ENCODE results near the gene TAF9B. TPM values are rescaled to one million over a fixed set of nuclear protein-coding genes. Genes with fewer than 3 reads are reported as not detected.

Gene TAF9B
- total RNA-seq, 1 experiment from 2014 or later: 20.2 TPM

GRCh38 chrX:78102091-78102490, 37.4 kb downstream of the TAF9B start:
- ATAC-seq (no peak), DNase-seq (ENCODE audit: low spot score) (no peak)
- ChIA-PET CTCF (interaction anchor here (1.4 kb wide), 1 partner anchor 10 kb away, joined by 5 read pairs; no protein-coding TSS in a partner anchor), POLR2A (no interaction called here)
- H3K27ac Mint-ChIP-seq: no peak overlapping the region
- H3K4me3 Mint-ChIP-seq: no peak overlapping the region
- H3K36me3 Mint-ChIP-seq: peaks cover 22% of the 10 kb centered on the region
- 0 out of 2 replicates have a peak, but pooled peaks cover 4% of the 10 kb centered on the region for H3K27me3 Mint-ChIP-seq (ENCODE audit: low read depth)
- H3K9me3 Mint-ChIP-seq: no peaks in the 10 kb centered on the region
- H3K4me1 Mint-ChIP-seq: peaks cover 17% of the 10 kb centered on the region
- TF ChIP-seq HMGXB4 (CRISPR knock-in tag; IDR thresholded peaks at IDR 0.05) (no peak), SMAD3 (CRISPR knock-in tag; IDR thresholded peaks at IDR 0.05; ENCODE audit: borderline replicate concordance) (no peak), NR1H2 (CRISPR knock-in tag; IDR thresholded peaks at IDR 0.05) (no peak), FOXJ3 (CRISPR knock-in tag; IDR thresholded peaks at IDR 0.05; ENCODE audit: borderline replicate concordance) (no peak), ATF2 (CRISPR knock-in tag; IDR thresholded peaks at IDR 0.05; ENCODE audit: borderline replicate concordance, low read depth) (no peak), AFF4 (CRISPR knock-in tag; IDR thresholded peaks at IDR 0.05; ENCODE audit: borderline replicate concordance) (no peak), NFE2L1 (CRISPR knock-in tag; IDR thresholded peaks at IDR 0.05) (no peak), ARID4B (CRISPR knock-in tag; IDR thresholded peaks at IDR 0.05; ENCODE audit: borderline replicate concordance) (no peak), ZNF423 (CRISPR knock-in tag; IDR thresholded peaks at IDR 0.05) (no peak), E2F4 (CRISPR knock-in tag; IDR thresholded peaks at IDR 0.05; ENCODE audit: borderline replicate concordance, low read depth) (no peak), GTF2I (CRISPR knock-in tag; conservative IDR thresholded peaks at IDR 0.05) (no peak), MYBL2 (CRISPR knock-in tag; IDR thresholded peaks at IDR 0.05) (no peak), SOX15 (CRISPR knock-in tag; IDR thresholded peaks at IDR 0.05) (no peak), ZNF416 (CRISPR knock-in tag; IDR thresholded peaks at IDR 0.05) (no peak), ZNF219 (CRISPR knock-in tag; IDR thresholded peaks at IDR 0.05; ENCODE audit: borderline replicate concordance) (no peak)

Data from WTC11 (cell line).